ENCODE data around the gene TRIM24. TPM values are rescaled to one million over a fixed set of nuclear protein-coding genes. Genes with fewer than 3 reads are reported as not detected.
A peak's percentile ranks its signal among the peaks of the same experiment; 100 is the strongest.

The TRIM24 gene
- total RNA-seq, 1 experiment from 2014 or later, result 28.4 TPM

- CTCF ChIA-PET, result no interaction called here
- DNase-seq (ENCODE audit: low read depth, low spot score), result no peak
- BruUV-seq (replicated peaks), result no TSS peak
Measured at GRCh38 chr7:138449580-138449979, 10.5 kb upstream of the TRIM24 start.

GRCh38 chr7:138455609-138456008, 4.5 kb upstream of the TRIM24 start:
- no peak for ATAC-seq
- POLR2A ChIA-PET, result no interaction called here
- Histone ChIP-seq H3K27ac (ENCODE audit: low read length) (no peak overlapping the region), H3K36me3 (ENCODE audit: control insufficient read depth, insufficient read depth, low read length) (no peaks in the 10 kb centered on the region; the same call in 1 of the 2 replicates), H3K4me1 (ENCODE audit: control insufficient read depth, insufficient read depth, low read length) (no peaks in the 10 kb centered on the region; the same call in 1 of the 2 replicates), H3K27me3 (ENCODE audit: control insufficient read depth, insufficient read depth, low read length) (no peaks in the 10 kb centered on the region), H3K4me3 (ENCODE audit: low read depth in 2 of 2, low read length in 2 of 2) (no peak overlapping the region), H3K9me3 (ENCODE audit: control insufficient read depth, insufficient read depth, low read depth, low read length) (no peaks in the 10 kb centered on the region)
- intact Hi-C loops (cut with micrococcal nuclease; ENCODE audit: unreplicated experiment) (no loop called here), in situ Hi-C loops (cut with HindIII; ENCODE audit: low pct_unique_long_range_greater_than_20kb, low sequenced_read_pairs) (no loop called here)
- no TSS peak for BruUV-seq (replicated peaks)
- no peak for DNase-seq (ENCODE audit: low read depth, low spot score)
- TF ChIP-seq SIN3A (IDR thresholded peaks at IDR 0.05; ENCODE audit: borderline replicate concordance, insufficient read depth, low read depth, low read length) (no peak), REST (IDR thresholded peaks at IDR 0.05; ENCODE audit: insufficient read depth in 1 of 2, low read depth in 2 of 2, low read length in 1 of 2) (no peak), POLR2AphosphoS5 (IDR thresholded peaks at IDR 0.05; ENCODE audit: low read depth, low read length) (no peak), TCF7L2 (IDR thresholded peaks at IDR 0.05; ENCODE audit: low read depth, low read length) (no peak)
- TF ChIP-seq, protein P1, sequence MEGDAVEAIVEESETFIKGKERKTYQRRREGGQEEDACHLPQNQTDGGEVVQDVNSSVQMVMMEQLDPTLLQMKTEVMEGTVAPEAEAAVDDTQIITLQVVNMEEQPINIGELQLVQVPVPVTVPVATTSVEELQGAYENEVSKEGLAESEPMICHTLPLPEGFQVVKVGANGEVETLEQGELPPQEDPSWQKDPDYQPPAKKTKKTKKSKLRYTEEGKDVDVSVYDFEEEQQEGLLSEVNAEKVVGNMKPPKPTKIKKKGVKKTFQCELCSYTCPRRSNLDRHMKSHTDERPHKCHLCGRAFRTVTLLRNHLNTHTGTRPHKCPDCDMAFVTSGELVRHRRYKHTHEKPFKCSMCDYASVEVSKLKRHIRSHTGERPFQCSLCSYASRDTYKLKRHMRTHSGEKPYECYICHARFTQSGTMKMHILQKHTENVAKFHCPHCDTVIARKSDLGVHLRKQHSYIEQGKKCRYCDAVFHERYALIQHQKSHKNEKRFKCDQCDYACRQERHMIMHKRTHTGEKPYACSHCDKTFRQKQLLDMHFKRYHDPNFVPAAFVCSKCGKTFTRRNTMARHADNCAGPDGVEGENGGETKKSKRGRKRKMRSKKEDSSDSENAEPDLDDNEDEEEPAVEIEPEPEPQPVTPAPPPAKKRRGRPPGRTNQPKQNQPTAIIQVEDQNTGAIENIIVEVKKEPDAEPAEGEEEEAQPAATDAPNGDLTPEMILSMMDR (IDR thresholded peaks at IDR 0.05), result no peak
- CTCF ChIA-PET, result no interaction called here

More at GRCh38 chr7:138449580-138449979, 10.5 kb upstream of the TRIM24 start:
- Histone ChIP-seq H3K9me3 (ENCODE audit: control insufficient read depth, insufficient read depth, low read depth, low read length) (no peaks in the 10 kb centered on the region), H3K36me3 (ENCODE audit: control insufficient read depth, insufficient read depth, low read length) (no peaks in the 10 kb centered on the region), H3K27ac (ENCODE audit: low read length) (no peak overlapping the region), H3K27me3 (ENCODE audit: control insufficient read depth, insufficient read depth, low read length) (no peaks in the 10 kb centered on the region), H3K4me3 (ENCODE audit: low read depth in 2 of 2, low read length in 2 of 2) (no peak overlapping the region), H3K4me1 (ENCODE audit: control insufficient read depth, insufficient read depth, low read length) (no peaks in the 10 kb centered on the region)
- intact Hi-C loops (cut with micrococcal nuclease; ENCODE audit: unreplicated experiment) (no loop called here), in situ Hi-C loops (cut with HindIII; ENCODE audit: low pct_unique_long_range_greater_than_20kb, low sequenced_read_pairs) (no loop called here)
- ATAC-seq, result no peak; the same call in 1 of the 2 replicates
- no peak for TF ChIP-seq SIN3A (IDR thresholded peaks at IDR 0.05; ENCODE audit: borderline replicate concordance, insufficient read depth, low read depth, low read length)
- TF ChIP-seq, protein P1 (IDR thresholded peaks at IDR 0.05), result peak; percentile 61
- POLR2A ChIA-PET, result interaction anchor here (0.7 kb wide), 1 partner anchor 335 kb away, joined by 3 read pairs; no protein-coding TSS in a partner anchor

Data from Panc1 (cell line).